ENCODE data around the gene SLC44A4. TPM values are rescaled to one million over a fixed set of nuclear protein-coding genes. Genes with fewer than 3 reads are reported as not detected.

The SLC44A4 gene
- total RNA-seq, 1 donor from 2014 or later, result 0.23 TPM

DNA sequence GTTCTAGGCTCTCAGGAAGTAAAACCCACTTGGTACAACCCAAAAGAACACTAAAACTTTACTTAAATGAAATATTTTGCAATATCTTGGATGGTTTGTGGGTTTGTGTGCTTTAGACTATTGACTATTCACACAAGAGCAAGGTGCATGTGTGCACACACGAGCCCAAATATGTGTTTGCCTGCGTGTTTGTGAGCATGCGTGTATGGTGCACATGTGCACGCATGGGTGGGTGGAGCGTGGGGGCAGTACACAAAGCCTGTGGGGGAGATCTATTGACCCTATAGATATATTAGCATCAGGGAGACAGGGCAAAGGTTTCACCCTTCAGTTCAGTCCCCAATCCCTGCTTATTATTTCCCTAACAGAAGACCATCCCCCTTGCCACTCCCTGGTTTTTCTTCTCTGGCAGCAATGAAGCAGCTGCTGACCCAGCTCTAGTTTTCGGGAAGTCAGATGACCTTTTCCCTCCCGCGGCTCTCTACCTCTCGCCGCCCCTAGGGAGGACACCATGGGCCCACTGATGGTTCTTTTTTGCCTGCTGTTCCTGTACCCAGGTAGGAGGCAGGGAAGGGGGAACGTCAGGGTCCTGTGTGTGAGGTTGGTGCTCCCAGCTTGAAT is 48.6 kb upstream of the SLC44A4 start, which contains the start of gene C2:
TSS of gene C2 (plus strand) at position 476 of the 621 bp plus-strand sequence. CDS start at position 512, 36 bp downstream.
- no peaks in the 10 kb centered on the region for H3K36me3 ChIP-seq (ENCODE audit: insufficient read depth, low read length)
- TF ChIP-seq, protein P1, sequence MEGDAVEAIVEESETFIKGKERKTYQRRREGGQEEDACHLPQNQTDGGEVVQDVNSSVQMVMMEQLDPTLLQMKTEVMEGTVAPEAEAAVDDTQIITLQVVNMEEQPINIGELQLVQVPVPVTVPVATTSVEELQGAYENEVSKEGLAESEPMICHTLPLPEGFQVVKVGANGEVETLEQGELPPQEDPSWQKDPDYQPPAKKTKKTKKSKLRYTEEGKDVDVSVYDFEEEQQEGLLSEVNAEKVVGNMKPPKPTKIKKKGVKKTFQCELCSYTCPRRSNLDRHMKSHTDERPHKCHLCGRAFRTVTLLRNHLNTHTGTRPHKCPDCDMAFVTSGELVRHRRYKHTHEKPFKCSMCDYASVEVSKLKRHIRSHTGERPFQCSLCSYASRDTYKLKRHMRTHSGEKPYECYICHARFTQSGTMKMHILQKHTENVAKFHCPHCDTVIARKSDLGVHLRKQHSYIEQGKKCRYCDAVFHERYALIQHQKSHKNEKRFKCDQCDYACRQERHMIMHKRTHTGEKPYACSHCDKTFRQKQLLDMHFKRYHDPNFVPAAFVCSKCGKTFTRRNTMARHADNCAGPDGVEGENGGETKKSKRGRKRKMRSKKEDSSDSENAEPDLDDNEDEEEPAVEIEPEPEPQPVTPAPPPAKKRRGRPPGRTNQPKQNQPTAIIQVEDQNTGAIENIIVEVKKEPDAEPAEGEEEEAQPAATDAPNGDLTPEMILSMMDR (IDR thresholded peaks at IDR 0.05; ENCODE audit: insufficient read depth, low read depth, low read length), result no peak
- H3K27ac Mint-ChIP-seq (ENCODE audit: unreplicated experiment), result no peak within 1 kb of the TSS
- FAIRE-seq, result no peak
- H2AFZ ChIP-seq (ENCODE audit: low read depth, low read length), result no peak within 1 kb of the TSS
- H3K36me3 Mint-ChIP-seq (ENCODE audit: low read depth, unreplicated experiment), result peaks cover 2% of the 10 kb centered on the region
- no peaks in the 10 kb centered on the region for H3K79me2 ChIP-seq (ENCODE audit: insufficient read depth, low read length)
- H4K20me1 ChIP-seq (ENCODE audit: insufficient read depth, low read length), result no peaks in the 10 kb centered on the region
- H3K4me1 Mint-ChIP-seq (ENCODE audit: low read depth, unreplicated experiment), result no peaks in the 10 kb centered on the region
- H3K4me3 Mint-ChIP-seq (ENCODE audit: unreplicated experiment), result no peak within 1 kb of the TSS
- H3K27ac ChIP-seq (ENCODE audit: low read depth, low read length), result no peak within 1 kb of the TSS
- H3K4me2 ChIP-seq (ENCODE audit: low read length), result no peak within 1 kb of the TSS
- H3K4me3 ChIP-seq (ENCODE audit: insufficient read depth, low read depth, low read length), result no peak within 1 kb of the TSS
- H3K9me3 Mint-ChIP-seq (ENCODE audit: unreplicated experiment), result peaks cover 3% of the 10 kb centered on the region
- no peak within 1 kb of the TSS for H3K9ac ChIP-seq (ENCODE audit: low read length)
- no peaks in the 10 kb centered on the region for H3K9me3 ChIP-seq (ENCODE audit: insufficient read depth, low read depth, low read length)
- peaks cover 31% of the 10 kb centered on the region for H3K27me3 Mint-ChIP-seq (ENCODE audit: low read depth, unreplicated experiment)
- no peak for DNase-seq (ENCODE audit: low read depth)
- H3K4me1 ChIP-seq (ENCODE audit: insufficient read depth, low read length), result no peaks in the 10 kb centered on the region
- H3K27me3 ChIP-seq (ENCODE audit: insufficient read depth, low read length), result peaks cover 10% of the 10 kb centered on the region

DNA sequence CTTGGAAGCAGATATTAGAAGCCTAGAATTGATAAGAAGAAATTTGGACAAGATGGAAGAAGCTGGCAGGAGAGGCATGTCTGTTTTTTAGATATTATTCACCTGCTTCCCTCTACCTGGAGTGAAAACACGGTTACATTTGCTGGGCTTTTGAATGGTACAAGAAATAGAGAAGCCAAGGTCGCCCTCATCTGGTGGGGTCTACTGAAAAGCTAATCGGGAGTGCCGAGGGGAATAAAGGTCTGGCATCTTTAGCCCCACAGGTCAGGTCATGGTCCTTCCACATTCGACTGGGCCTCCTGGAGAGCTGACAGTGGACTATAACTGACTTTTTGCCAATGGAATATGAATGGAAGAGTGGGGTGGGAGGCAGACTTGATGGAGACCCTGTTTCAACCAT is 44.1 kb upstream of the SLC44A4 start:
- no peak overlapping the region for H3K4me3 Mint-ChIP-seq (ENCODE audit: unreplicated experiment)
- Histone ChIP-seq H3K79me2 (ENCODE audit: insufficient read depth, low read length) (no peaks in the 10 kb centered on the region), H2AFZ (ENCODE audit: low read depth, low read length) (no peak overlapping the region), H3K27me3 (ENCODE audit: insufficient read depth, low read length) (peaks cover 4% of the 10 kb centered on the region), H3K4me1 (ENCODE audit: insufficient read depth, low read length) (no peaks in the 10 kb centered on the region), H3K4me3 (ENCODE audit: insufficient read depth, low read depth, low read length) (no peak overlapping the region), H3K9me3 (ENCODE audit: insufficient read depth, low read depth, low read length) (no peaks in the 10 kb centered on the region), H3K36me3 (ENCODE audit: insufficient read depth, low read length) (no peaks in the 10 kb centered on the region), H3K9ac (ENCODE audit: low read length) (no peak overlapping the region), H3K27ac (ENCODE audit: low read depth, low read length) (no peak overlapping the region), H3K4me2 (ENCODE audit: low read length) (no peak overlapping the region), H4K20me1 (ENCODE audit: insufficient read depth, low read length) (no peaks in the 10 kb centered on the region)
- no peaks in the 10 kb centered on the region for H3K36me3 Mint-ChIP-seq (ENCODE audit: low read depth, unreplicated experiment)
- TF ChIP-seq, protein P1 (IDR thresholded peaks at IDR 0.05; ENCODE audit: insufficient read depth, low read depth, low read length), result no peak
- TF ChIP-seq EZH2 (IDR thresholded peaks at IDR 0.05; ENCODE audit: insufficient read depth, low read length), result no peak
- no peaks in the 10 kb centered on the region for H3K9me3 Mint-ChIP-seq (ENCODE audit: unreplicated experiment)
- H3K27me3 Mint-ChIP-seq (ENCODE audit: low read depth, unreplicated experiment), result peaks cover 29% of the 10 kb centered on the region
- FAIRE-seq (no peak), DNase-seq (ENCODE audit: low read depth) (no peak)
- H3K27ac Mint-ChIP-seq (ENCODE audit: unreplicated experiment), result no peak overlapping the region
- no peaks in the 10 kb centered on the region for H3K4me1 Mint-ChIP-seq (ENCODE audit: low read depth, unreplicated experiment)

DNA sequence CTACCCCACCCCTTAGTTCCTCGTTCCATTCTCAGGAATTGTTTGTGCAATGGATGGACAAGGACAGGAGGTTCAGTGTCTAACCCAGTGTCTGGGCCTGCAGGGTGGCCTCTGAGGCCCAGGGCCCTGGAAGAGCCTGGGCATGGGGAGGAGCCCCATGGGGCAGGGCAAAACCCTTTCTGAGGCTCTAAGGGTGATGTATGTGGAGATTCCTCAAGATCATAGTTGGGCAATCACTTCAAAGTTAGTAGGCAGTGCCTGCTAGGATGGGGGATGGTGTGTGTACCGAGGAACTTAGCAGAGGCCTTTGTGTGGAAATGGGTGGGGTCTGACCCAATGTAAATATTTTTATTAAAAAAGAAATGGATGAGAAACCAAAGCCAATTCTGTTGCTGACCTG is 42.0 kb upstream of the SLC44A4 start:
- H3K27ac ChIP-seq (ENCODE audit: low read depth, low read length), result no peak overlapping the region
- TF ChIP-seq, protein P1 (IDR thresholded peaks at IDR 0.05; ENCODE audit: insufficient read depth, low read depth, low read length), result no peak
- TF ChIP-seq EZH2 (IDR thresholded peaks at IDR 0.05; ENCODE audit: insufficient read depth, low read length), result no peak
- Mint-ChIP-seq H3K9me3 (ENCODE audit: unreplicated experiment) (no peaks in the 10 kb centered on the region), H3K27me3 (ENCODE audit: low read depth, unreplicated experiment) (peaks cover 23% of the 10 kb centered on the region), H3K4me1 (ENCODE audit: low read depth, unreplicated experiment) (no peaks in the 10 kb centered on the region), H3K27ac (ENCODE audit: unreplicated experiment) (no peak overlapping the region), H3K36me3 (ENCODE audit: low read depth, unreplicated experiment) (no peaks in the 10 kb centered on the region), H3K4me3 (ENCODE audit: unreplicated experiment) (no peak overlapping the region)
- no peaks in the 10 kb centered on the region for H3K36me3 ChIP-seq (ENCODE audit: insufficient read depth, low read length)
- H3K27me3 ChIP-seq (ENCODE audit: insufficient read depth, low read length), result no peaks in the 10 kb centered on the region
- no peak overlapping the region for H3K4me3 ChIP-seq (ENCODE audit: insufficient read depth, low read depth, low read length)
- H3K79me2 ChIP-seq (ENCODE audit: insufficient read depth, low read length), result no peaks in the 10 kb centered on the region
- H3K9ac ChIP-seq (ENCODE audit: low read length), result no peak overlapping the region
- no peaks in the 10 kb centered on the region for H4K20me1 ChIP-seq (ENCODE audit: insufficient read depth, low read length)
- H3K4me2 ChIP-seq (ENCODE audit: low read length), result no peak overlapping the region
- DNase-seq (ENCODE audit: low read depth) (no peak), FAIRE-seq (no peak)
- no peaks in the 10 kb centered on the region for H3K4me1 ChIP-seq (ENCODE audit: insufficient read depth, low read length)
- no peak overlapping the region for H2AFZ ChIP-seq (ENCODE audit: low read depth, low read length)
- H3K9me3 ChIP-seq (ENCODE audit: insufficient read depth, low read depth, low read length), result no peaks in the 10 kb centered on the region

Measured in astrocyte (in vitro differentiated cells and primary cell).